DMS153 treated with DMSO at 0.1 percent for 48 hours (cell line): ENCODE data around the gene CISH.

Source experiments
- DNase-seq: peaks from one replicate; lab custom pipeline; 2025; ENCODE audit not compliant: unreplicated experiment; lab: John Stamatoyannopoulos, UW

The CISH gene, protein sequence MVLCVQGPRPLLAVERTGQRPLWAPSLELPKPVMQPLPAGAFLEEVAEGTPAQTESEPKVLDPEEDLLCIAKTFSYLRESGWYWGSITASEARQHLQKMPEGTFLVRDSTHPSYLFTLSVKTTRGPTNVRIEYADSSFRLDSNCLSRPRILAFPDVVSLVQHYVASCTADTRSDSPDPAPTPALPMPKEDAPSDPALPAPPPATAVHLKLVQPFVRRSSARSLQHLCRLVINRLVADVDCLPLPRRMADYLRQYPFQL

DNA sequence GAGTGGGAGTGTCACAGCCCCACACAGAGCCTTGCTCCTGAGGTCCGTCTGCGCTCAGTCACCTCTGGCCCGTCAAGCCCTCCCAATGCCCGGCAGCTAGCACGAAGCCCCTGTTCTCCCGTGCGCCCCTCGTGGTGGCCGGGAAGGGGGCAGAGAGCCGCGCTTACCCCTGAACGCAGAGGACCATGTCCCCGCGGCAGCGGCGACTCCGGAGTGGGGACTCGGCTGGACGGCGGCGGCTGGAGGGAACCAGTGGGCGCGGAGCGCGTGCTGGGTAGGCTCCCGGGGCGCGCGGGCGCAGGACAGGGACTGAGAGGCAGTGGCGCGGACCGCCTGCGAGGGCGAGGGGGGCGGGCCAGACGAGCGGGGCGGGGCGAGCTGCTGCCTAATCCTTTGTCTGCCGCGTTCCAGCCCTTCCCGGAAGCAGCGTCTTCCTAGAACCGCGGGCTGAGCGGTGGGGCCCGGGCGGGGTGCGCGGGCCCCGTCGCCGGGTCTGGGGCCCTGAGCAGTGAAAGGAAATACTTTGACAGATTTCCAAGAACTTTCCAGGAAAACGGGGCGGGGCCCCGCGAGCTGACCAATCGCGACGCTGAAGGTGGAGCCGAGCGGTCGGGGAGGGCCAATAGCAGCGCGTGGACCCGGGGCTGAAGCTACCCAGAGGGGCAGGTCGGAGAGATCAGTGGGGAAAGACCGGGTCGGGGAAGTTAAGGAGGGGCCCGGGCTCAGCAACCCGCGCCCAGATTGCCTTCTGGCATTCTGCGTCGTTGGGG, at the start of gene CISH:
Gene CISH (minus strand): TSS at position 311 of the 770 bp plus-strand sequence. CDS start 124 bp downstream, at position 187.
- DNase-seq, result peak; percentile 18

DNA sequence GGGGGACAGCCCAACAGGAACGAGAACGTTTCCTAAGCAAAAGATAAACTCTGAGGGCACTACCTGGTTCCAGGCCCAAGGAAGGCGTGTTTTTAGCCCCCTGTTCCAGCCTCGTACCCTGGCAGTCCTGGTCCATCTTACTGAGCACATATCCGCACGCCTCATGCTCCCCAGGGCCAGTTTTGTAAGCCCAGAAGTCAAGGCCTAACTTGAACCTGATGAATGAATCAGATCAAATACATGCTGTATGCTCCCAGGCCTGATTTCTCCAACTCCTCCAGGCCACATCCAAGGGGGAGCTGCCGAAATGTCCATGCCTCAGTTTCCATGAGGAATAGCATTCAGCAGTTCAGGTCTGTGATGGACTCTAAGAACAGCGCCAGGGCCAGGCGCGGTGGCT, 48.8 kb upstream of the CISH start:
- DNase-seq, result no peak

DNA sequence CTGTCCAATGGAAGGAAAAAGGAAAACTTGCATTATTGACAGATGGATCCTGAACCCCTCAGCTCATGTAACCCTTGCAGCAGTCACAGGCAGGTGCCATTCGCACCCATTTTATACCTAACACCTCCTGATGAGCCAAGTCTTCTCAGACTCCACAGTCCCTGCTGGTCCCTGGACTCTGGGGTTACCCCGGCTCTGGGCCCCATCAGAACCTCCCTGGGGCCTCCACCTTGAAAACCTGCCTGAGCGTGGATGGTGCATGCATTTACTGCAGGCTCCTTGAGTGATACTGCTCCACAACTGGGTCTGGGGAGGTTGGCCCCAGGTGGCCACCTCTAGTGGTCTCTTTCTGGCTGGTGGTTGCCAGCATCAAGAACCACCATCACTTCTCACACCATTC, 47.3 kb upstream of the CISH start:
- no peak for DNase-seq

DNA sequence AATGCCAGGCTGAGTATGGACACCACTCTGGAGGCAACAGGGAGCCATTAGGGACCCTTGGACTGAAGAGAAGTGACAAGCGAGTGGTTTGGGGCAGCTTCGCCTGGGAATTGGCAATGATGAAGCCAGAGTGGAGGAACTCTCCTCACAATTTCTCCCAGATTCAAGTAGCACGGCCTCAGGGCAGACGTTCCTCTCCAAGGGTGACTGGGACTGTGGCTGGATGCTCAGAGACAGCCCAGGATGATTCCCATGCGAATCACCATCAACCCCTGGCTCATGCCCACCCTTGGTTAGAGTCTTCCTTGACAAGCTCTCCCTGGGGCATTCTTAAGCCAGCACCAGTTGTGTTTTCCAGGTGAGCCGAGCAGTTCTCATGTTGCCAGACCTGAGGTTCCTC, 46.8 kb upstream of the CISH start:
- no peak for DNase-seq

DNA sequence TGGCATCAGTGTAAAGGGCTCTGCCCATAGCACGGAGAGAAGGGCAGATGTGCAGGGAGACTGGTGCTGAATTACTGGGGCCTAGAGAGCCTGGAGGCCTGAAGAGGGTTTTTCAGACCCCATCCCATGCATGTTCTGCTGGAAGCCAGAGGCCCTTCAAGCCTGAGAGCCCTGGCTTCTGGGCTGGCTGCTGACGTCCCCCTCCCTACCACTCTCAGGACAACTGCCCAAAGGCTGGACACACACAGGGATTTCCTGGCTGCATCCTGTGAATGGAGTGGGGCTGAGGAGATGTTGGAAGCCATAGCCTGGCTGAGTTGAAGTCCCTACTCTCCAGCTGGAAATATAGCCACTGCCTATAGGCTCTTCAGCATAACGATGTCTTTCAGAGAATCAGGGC, 46.2 kb upstream of the CISH start:
- no peak for DNase-seq

DNA sequence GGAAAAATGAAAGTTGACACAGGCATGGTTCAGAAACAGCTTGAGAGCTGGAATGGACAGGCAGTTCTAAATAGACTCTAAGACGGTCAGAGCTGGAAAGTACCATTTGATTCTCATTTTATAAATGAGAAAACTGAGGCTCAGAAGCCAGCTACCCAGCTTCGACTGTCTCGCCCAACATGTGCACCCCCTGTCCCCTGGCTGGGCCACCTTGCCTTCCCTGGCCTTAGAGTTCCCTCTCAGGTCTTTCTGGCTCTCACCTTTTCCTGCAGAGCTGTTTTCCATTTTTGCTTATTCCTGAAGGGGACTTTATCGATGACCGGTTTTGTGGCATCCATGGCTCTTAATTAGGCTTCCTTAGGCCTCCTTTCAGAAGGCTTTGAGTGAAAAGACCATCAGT, 45.8 kb upstream of the CISH start:
- no peak for DNase-seq

DNA sequence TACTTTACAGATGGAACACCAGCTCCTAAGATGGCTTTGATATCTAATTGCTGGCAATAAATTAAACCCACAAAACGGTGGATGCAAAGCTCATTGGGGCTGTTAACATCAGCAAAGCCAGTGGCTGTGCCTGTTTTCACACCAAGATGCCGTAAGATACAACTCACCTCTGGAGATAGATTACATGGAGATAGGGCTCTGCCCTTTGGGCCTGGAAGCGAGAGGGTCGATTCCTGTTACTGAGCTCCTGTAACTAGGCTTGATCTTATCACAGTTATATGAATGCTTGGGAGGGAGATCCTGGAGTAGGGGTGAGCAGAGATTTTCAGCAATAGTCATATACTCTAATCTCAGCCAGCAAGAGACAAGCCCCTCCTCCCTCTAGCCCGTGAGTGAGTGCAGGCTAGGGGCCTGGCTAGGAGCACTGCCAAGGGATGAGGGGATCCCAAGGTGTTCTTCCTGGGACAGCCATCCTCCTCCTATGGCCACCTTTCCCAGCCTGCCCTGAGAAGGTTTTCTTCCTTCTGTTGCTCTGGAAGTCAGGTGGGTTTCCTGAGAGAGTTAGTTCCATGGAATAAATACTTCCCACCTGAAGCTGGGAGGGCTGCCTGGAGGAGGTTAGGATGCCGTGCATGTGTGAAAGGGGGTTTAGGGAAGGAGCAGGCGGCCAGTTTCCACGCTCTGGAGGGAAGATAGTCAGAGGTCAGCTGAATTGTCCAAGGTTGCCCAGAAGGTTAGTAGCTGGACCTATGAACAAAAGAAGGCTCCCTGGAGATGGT, 45.0 kb upstream of the CISH start:
- DNase-seq, result no peak

DNA sequence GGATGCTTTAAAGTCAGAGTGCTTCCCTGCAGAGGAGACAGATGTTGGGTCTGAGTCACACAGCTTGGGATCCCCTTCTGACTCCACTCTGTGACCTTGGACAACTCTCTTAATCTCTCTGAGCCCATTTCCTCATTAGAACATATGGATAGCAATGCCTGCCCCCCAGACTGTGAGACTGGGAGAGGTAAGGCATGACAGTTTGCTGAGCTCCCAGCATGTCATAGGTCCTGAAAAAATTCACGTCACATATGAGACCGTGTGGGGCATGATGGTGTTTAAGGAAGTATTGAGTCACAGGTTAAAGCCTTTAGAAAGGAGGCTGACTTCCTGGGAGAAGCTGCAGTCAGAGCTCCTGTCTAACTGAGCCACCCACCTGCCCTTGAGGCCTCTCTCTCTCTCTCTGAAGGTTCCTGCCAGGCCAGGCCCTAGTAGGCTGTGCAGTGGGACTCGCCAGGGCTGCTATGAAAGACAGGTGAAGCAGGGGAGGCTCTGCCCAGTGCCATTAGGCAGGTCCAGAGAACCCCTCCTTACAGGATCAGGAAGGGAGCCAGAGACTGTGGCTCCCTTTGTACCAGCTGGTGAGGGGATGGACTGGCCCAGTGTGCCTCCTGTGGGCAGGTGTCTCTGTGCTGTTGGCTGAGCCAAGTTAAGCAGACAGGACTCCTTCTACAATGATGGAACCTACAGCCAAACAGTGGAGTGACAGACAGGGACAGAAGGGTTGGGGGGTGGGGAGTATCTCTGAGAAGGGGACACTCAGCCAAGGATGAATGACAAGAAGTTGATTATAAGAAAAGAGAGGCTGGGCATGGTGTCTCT, 43.6 kb upstream of the CISH start:
- DNase-seq, result no peak

DNA sequence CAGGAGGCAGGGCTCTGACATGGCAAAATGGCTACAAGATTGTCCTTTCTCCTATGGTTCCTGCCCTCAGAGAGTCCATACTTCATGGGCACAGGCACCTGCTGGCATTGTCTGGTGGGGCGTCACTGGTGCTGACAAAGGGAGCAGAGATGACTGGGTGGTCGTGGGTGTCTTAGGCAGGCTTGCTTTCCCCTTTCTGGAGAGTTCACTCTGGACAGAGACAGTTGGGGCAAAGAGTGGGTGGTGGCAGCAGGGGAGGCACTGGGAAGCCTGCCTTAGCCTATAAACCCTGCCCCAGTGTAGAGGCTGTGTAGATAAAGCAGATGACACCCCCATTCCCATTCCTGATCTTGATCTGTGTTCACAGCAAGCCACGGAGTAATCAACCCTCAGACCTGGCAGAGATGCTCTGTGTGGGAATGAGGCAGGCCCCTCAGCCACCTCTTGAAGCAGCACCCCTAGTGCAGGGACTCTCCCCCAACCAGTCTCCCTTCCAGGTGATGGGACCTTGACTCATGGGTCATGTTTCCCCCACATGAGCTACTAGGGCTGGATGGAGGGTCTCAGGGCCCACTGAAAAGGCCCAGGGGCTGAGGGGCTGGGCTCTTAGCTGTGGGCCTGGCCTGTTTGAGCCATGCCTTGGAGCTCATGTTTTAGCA, 42.5 kb upstream of the CISH start:
- no peak for DNase-seq

DNA sequence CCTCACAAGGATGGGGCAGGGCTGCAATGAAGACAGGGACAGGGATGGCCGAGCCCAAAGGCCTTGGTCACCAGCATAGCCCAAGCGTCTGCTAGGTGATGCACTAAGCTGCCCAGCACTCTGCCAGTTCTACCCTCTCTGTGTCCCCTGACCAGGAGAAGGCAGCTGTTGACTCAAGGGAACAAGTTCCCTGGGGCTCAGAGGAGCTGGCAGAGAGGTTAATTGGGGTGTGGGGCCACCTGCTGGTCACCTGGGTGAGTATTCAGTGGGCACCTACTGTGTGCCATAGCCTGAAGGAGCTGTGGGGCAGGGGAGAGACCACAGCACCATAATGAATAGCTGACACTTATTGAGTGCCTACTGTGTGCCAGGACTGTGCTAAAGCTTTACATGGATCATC, 41.1 kb upstream of the CISH start:
- no peak for DNase-seq

DNA sequence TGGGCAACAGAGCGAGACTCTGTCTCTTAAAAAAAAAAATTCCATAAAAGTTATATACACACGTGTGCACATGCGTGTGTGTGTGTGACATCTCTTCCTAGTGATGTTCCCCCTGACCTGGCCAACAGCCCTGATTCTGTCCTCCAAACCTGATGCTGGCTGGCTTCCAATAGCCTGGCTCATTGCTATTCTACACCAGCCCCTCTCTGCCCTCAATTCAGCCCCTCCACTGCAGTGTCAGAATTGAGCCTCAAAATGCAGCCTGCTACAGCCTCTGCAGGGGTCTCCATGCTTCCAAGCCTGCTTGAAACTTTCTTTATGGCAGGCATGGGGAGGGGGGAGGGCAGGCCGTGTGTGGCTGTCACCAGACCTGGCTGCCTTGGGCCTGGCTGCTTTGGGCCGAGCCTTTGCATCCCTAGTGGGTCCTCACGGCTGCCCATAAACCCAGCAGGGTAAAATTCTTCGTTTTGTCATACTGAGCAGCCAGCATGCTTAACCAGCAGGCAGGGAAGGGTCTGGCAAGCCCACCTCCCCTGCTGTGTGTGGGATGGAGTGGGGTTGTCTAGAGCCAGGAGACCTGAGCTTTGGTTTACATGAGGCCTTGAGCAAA, 40.5 kb upstream of the CISH start:
- no peak for DNase-seq

DNA sequence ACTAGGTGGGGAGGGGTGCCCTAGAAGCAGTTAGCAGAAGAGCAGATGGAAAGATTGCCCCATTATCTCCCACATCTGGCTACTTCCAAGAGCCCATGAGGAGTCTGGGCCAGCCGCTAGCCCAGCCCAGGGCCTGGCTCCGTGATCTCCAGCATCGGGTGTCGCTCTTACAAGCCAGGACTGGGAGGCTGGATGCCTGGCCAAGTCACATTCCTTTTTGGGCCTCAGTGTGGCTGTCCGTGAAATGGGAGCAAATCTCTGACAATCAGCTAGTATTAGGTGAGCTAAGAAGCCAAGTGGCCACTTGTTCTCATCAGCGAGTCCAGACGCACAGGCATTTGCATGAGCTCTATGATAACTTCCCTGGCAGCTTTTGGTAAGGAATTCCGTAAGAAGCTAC, 39.9 kb upstream of the CISH start:
- DNase-seq, result no peak

DNA sequence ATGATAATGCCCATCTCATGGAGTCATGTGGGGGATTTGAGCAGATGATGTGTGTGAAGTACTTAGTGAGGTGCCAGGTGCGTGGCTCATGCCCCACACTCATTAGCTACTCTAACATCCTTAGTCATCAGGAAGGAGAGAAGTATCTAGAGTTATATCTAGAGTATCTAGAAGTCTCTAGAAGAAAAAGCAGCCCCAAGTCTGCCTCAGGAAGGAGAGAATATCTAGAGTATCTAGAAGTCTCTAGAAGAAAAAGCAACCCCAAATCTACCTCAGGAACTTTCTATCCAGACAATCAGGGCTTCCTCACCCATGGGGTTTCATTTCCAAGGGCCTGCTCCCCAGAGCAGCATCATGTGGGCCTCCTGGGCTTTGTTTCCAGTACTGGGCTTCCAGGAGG, 38.4 kb upstream of the CISH start:
- no peak for DNase-seq

DNA sequence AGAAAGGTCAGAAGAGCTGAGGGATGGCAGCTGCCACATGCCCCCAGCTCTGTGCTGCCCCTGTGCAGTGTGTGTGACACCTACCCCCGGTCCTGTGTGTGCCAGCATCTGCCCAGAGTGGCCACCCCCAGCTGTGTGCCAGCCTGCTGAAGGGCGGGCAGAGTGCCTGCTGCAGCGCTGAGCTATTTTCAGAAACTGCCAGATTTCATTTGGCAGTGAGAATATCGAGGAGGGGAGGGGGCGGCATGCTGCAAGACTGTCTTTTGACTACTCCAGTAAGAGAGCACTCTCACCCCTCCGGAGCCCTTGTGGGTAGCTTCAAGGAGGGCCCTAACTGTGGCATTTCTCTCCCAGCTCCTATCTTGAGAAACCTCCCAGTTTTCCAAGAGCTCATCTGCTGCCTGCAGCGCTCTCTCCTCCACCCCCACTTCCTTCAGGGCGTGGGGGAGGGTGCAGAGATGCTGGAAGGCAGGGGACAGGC, 37.9 kb upstream of the CISH start:
- no peak for DNase-seq

DNA sequence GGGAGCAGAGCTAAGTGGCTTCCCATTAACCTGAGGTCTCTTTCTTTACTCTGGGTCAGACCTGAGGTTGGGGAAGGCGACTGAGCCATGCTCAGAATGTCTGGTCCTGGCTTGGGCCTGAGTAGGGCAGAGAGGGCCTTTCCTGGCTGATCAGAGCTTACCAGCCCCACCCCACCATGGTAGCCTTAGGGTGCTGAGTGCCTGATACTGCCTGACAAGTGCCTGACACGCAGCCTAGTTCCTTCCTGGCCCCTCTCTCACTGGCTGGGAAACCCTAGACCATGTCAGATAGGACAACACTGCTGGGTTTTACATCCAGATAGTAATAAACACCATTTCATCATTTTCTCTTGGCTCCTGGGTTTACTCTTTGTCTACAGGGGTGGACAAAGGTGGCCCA, 37.4 kb upstream of the CISH start:
- DNase-seq, result no peak

DNA sequence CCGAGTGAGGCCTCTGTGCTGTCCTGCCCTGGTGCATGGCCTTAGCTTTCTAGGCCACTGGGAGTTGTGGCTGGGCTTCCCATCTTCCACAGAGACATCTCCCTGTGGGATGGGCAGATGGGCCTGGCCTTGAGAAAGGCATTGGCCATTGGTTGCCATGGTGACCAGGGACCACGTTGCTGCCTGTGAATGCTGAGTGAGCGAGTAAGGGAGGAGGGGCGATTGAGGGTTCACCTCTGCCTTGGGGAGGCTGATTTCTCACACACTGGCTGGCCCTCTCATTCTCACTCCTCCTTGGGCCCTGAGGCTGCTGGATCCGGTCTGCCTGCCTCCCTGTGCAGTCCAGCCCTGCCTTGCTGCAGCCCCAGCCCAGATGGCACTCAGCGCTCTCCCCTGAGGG, 36.7 kb upstream of the CISH start:
- DNase-seq, result no peak

DNA sequence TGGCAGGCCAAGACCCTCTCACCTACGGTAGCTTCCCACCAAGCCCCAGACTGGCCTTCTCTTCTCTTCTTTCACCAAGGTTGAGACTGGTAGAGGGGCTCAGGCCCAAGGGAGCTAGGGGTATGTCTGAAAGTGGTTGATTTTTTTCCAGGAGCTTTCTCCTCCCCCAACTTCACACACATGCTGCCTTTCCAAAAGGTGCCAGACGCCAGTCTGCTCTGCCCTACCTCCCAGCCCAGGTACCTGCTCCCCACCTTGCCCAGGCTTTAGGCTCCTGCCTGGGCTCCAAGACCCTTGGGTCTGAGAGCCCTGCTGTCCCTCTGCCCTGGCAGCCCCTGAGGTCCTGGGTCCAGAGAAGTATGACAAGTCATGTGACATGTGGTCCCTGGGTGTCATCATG, 33.8 kb upstream of the CISH start:
- no peak for DNase-seq

DNA sequence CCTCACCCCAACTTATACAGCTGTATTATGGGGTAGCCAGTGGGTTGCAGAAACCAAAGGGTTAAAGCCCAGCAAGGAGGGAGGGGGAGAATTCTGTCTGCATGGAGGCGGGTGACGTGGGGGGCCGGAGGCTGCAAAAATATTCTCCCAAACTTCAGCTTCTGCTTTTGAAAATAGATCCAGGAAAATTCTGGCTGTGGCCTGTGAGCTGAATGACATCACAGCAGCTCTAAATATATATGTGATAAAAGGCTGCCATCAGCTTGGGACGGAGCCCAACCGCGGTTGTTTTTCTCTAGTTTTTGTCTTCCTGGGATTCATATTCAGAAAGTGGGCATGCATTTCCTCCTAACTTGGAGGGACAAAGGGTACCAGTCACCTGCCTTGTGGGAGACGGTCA, 33.0 kb upstream of the CISH start:
- no peak for DNase-seq

DNA sequence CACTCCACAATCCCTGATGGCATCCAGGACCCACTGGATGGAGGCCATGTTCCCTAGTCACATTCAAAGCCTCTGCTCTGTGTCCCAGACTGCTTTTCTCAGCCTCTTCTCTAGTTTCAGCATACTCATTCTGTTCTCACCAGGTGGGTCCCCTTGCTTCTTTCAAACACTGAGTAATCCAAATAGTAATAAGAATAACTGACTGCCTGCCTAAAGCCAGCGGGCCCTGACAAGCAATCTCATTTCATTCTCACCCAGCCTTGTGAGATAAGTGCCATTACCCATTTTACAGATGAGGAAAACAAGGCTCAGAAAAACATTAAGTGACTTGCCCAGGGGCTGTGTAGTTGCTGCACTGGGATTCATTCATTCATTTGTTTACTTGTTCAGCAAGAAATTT, 30.8 kb upstream of the CISH start:
- no peak for DNase-seq

DNA sequence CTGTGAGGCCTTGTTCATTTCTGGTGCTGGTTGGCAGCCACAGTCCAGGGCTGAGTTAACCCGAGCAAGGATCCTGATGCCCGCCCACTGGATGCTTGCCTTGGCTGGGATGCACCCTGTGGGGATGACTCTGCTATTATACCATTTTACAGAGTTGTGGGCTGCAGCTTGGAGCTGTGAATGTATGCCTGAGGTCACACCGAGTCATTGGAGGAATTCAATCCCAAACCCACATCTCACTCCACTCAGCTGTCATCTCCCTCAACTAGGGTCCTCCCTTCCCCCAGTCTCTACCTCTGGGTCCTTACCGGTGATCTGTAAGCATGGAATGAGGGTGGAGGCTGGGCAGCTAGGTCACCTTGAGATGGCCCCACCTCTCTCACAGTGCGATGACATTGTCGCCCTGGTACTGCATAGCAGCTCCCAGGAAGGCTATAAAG, 27.5 kb upstream of the CISH start:
- no peak for DNase-seq
